HG02885 (cell line): Measurements from ENCODE around the gene DCTPP1.
"Not testable (repeated sequence)": the region's sequence is repeated elsewhere in the genome, so short reads cannot be mapped to it uniquely, and the experiment has no call there.

ENCODE experiments used
- ATAC-seq: cut with Tn5 transposase; IDR thresholded peaks from one replicate; pipeline ENCODE4 v1.9.1; 2021; ENCODE audit warnings: mild to moderate bottlenecking; ENCODE audit not compliant: unreplicated experiment, poor library complexity

The DCTPP1 gene

GRCh38 chr16:30429678-30430427, at the start of gene DCTPP1:
DCTPP1 (minus strand) TSS chr16:30430030; CDS start chr16:30429980, 50 bp downstream.
- ATAC-seq, result peak; percentile 97

GRCh38 chr16:30478766-30479478, 49.1 kb upstream of the DCTPP1 start:
- no peak for ATAC-seq

- ATAC-seq, result not testable (repeated sequence)
Observed at GRCh38 chr16:30477773-30478172, 47.9 kb upstream of the DCTPP1 start.

- ATAC-seq, result no peak
Observed at GRCh38 chr16:30476991-30477390, 47.2 kb upstream of the DCTPP1 start.

- ATAC-seq, result no peak
Observed at GRCh38 chr16:30474684-30475083, 44.9 kb upstream of the DCTPP1 start.

- ATAC-seq, result no peak
Observed at GRCh38 chr16:30474074-30474452, 44.2 kb upstream of the DCTPP1 start.

GRCh38 chr16:30473231-30474073, 43.6 kb upstream of the DCTPP1 start:
- peak; percentile 33 for ATAC-seq

GRCh38 chr16:30472328-30472942, 42.6 kb upstream of the DCTPP1 start, which contains the start of gene ITGAL:
ITGAL (plus strand) TSS chr16:30472742; CDS start chr16:30472838, 96 bp downstream.
- peak; percentile 50 for ATAC-seq

- ATAC-seq, result no peak
Observed at GRCh38 chr16:30470632-30470995, 40.8 kb upstream of the DCTPP1 start.

- no peak for ATAC-seq
Observed at GRCh38 chr16:30470170-30470512, 40.3 kb upstream of the DCTPP1 start.

- no peak for ATAC-seq
Observed at GRCh38 chr16:30464078-30464477, 34.2 kb upstream of the DCTPP1 start.

- not testable (repeated sequence) for ATAC-seq
Observed at GRCh38 chr16:30461426-30461825, 31.6 kb upstream of the DCTPP1 start.

GRCh38 chr16:30459456-30459855, 29.6 kb upstream of the DCTPP1 start:
- no peak for ATAC-seq

GRCh38 chr16:30458561-30459394, 28.9 kb upstream of the DCTPP1 start:
- peak; percentile 82 for ATAC-seq

- ATAC-seq, result no peak
Observed at GRCh38 chr16:30457743-30458560, 28.1 kb upstream of the DCTPP1 start.

- no peak for ATAC-seq
Observed at GRCh38 chr16:30457256-30457655, 27.4 kb upstream of the DCTPP1 start.

- ATAC-seq, result no peak
Observed at GRCh38 chr16:30456302-30456701, 26.5 kb upstream of the DCTPP1 start.

- ATAC-seq, result not testable (repeated sequence)
Observed at GRCh38 chr16:30452709-30453580, 23.1 kb upstream of the DCTPP1 start.
